HepG2 (cell line): ENCODE measurements around the gene OBSL1. TPM values are rescaled to one million over a fixed set of nuclear protein-coding genes. Genes with fewer than 3 reads are reported as not detected.

Experiments used
- ATRX ChIP-seq: sonication (generic); formaldehyde crosslinking; IDR thresholded peaks from 2 replicates; pipeline ENCODE4 v1.4.0; 2020; ENCODE audit warnings: missing genetic modification reagents, borderline replicate concordance
- GABPA ChIP-seq, 2 experiments: IDR thresholded peaks; 2 replicates each; pipeline ENCODE4 v1.6.1; 2011 to 2016; ENCODE audit warnings: low read depth in 2 of 2, low read length in 1 of 2, missing biosample characterization in 1 of 2, missing genetic modification characterization in 1 of 2
- RCOR2 ChIP-seq: IDR thresholded peaks from 2 replicates; pipeline ENCODE4 v1.6.1; 2016; ENCODE audit warnings: missing biosample characterization, missing genetic modification reagents
- SMARCC2 ChIP-seq: fragments of 450-650 bp; IDR thresholded peaks from 2 replicates; pipeline ENCODE4 v1.6.1; 2017; ENCODE audit warnings: antibody characterized with exemption, mild to moderate bottlenecking
- SPEN ChIP-seq: sonication (generic); formaldehyde crosslinking; IDR thresholded peaks from 2 replicates; pipeline ENCODE4 v1.5.1; 2020; ENCODE audit warnings: low read depth, mild to moderate bottlenecking, missing genetic modification reagents
- TAF1 ChIP-seq: sonication (generic); formaldehyde crosslinking; IDR thresholded peaks from 2 replicates; pipeline ENCODE4 v1.4.0; 2020; ENCODE audit warnings: missing genetic modification reagents
- ZEB1 ChIP-seq: IDR thresholded peaks from 2 replicates; pipeline ENCODE4 v1.6.1; 2012; ENCODE audit warnings: mild to moderate bottlenecking, low read depth, inconsistent platforms; ENCODE audit not compliant: insufficient replicate concordance
- ZFYVE20 ChIP-seq: sonication (generic); formaldehyde crosslinking; IDR thresholded peaks from 2 replicates; pipeline ENCODE4 v1.8.0; 2023; ENCODE audit warnings: low read depth, mild to moderate bottlenecking, moderate library complexity, missing genetic modification reagents, borderline replicate concordance
- ZNF331 ChIP-seq: sonication (generic); formaldehyde crosslinking; IDR thresholded peaks from 2 replicates; pipeline ENCODE4 v1.4.0; 2020; ENCODE audit warnings: missing genetic modification reagents
- ZNF432 ChIP-seq: sonication (generic); formaldehyde crosslinking; IDR thresholded peaks from 2 replicates; pipeline ENCODE4 v1.5.0; 2020; ENCODE audit warnings: missing genetic modification reagents, mild to moderate bottlenecking, borderline replicate concordance
- ZNF550 ChIP-seq: sonication (generic); formaldehyde crosslinking; IDR thresholded peaks from 2 replicates; pipeline ENCODE4 v1.4.0; 2020; ENCODE audit warnings: mild to moderate bottlenecking, missing genetic modification reagents, borderline replicate concordance
- ZNF614 ChIP-seq: IDR thresholded peaks from 2 replicates; pipeline ENCODE4 v1.6.1; 2018; ENCODE audit warnings: missing biosample characterization, missing genetic modification reagents, inconsistent platforms, borderline replicate concordance
- ZNF749 ChIP-seq: sonication (generic); formaldehyde crosslinking; IDR thresholded peaks from 2 replicates; pipeline ENCODE4 v1.8.0; 2022; ENCODE audit warnings: mild to moderate bottlenecking, missing genetic modification reagents, moderate library complexity, borderline replicate concordance
- ZNF792 ChIP-seq: IDR thresholded peaks from 2 replicates; pipeline ENCODE4 v1.6.1; 2016
- polyA plus RNA-seq, 8 experiments: library from polyadenylated mRNA; depleted of rRNA in 3 of 8; stranded (reverse) in 7 of 8; unstranded in 1 of 8; fragments of >200 nt; fragmentation: Illumina TruSeq in 4 of 8; extraction: Trizol in 4 of 8; gene quantifications; 2 replicates each; pipeline versions ENCODE4 v1.2.1 to v1.2.3, GENCODE V29; 2011 to 2016; ENCODE audit warnings: low read depth in 4 of 8, missing spikeins in 1 of 8, mixed read lengths in 1 of 8; ENCODE audit not compliant: insufficient read depth in 1 of 8
- total RNA-seq, 5 experiments: library from RNA; depleted of rRNA; stranded (reverse); fragments of >200 nt; fragmentation: Illumina TruSeq; extraction: Trizol; gene quantifications; 2 replicates each; pipeline ENCODE4 v1.2.3, GENCODE V29; 2016; ENCODE audit warnings: low read depth in 1 of 5
- TF ChIP-seq, protein P1 (sequence below), 2 experiments: sonication (generic) in 1 of 2; formaldehyde crosslinking in 1 of 2; IDR thresholded peaks; 2 replicates each; pipeline versions ENCODE4 v1.4.0 to v1.6.1; 2016 to 2020; ENCODE audit warnings: borderline replicate concordance in 1 of 2, low read depth in 1 of 2, mild to moderate bottlenecking in 1 of 2, missing genetic modification reagents in 1 of 2
- TF ChIP-seq, protein P2 (sequence below): sonication (generic); formaldehyde crosslinking; IDR thresholded peaks from 2 replicates; pipeline ENCODE4 v1.8.1; 2023; ENCODE audit warnings: mild to moderate bottlenecking, missing genetic modification reagents
- TF ChIP-seq, protein P3 (sequence below): sonication (generic); formaldehyde crosslinking; IDR thresholded peaks from 2 replicates; pipeline ENCODE4 v1.4.0; 2020; ENCODE audit warnings: mild to moderate bottlenecking, missing genetic modification reagents
- TF ChIP-seq, protein P4 (sequence below): sonication (generic); formaldehyde crosslinking; IDR thresholded peaks from 2 replicates; pipeline ENCODE4 v1.8.1; 2023; ENCODE audit warnings: mild to moderate bottlenecking, missing genetic modification reagents
- TF ChIP-seq, protein P5 (sequence below): sonication (generic); formaldehyde crosslinking; conservative IDR thresholded peaks from 2 replicates; pipeline ENCODE4 v1.8.0; 2022; ENCODE audit warnings: mild to moderate bottlenecking, moderate library complexity, missing genetic modification reagents

Gene OBSL1
- total and polyA plus RNA-seq, 2 of the 13 experiments (the other 11 are each of a cell fraction or from before 2014, with no cell fraction given), result 86.7 to 218 TPM

DNA sequence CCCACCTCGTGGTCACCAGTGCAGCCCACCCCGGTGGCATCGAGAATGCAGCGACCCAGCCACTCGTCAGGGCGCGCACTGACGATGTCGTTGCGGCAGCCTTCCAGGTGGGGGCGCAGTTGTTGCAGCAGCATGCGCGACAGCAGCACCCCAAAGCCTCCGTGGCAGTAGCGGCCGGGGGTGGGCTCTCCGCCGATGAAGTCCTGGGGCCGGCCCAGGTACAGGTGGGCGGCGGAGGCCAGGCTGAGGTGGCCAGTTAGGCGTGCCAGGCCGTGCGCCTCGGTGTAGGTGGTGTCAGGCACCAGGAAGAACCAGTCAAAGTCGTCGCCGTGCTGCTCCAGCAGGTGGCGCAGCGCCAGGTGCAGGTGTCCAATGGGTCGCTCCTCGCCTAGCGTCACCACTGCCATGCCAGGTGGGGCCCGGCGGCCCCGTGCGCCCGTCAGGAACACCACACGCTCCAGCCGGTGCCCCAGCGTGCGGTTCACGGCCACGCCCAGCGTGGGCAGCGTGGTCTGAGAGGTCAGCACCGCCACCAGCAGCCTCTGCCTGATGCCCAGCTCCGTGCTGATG is 29.6 kb downstream of the OBSL1 start (continued):
- TF ChIP-seq, protein P1, sequence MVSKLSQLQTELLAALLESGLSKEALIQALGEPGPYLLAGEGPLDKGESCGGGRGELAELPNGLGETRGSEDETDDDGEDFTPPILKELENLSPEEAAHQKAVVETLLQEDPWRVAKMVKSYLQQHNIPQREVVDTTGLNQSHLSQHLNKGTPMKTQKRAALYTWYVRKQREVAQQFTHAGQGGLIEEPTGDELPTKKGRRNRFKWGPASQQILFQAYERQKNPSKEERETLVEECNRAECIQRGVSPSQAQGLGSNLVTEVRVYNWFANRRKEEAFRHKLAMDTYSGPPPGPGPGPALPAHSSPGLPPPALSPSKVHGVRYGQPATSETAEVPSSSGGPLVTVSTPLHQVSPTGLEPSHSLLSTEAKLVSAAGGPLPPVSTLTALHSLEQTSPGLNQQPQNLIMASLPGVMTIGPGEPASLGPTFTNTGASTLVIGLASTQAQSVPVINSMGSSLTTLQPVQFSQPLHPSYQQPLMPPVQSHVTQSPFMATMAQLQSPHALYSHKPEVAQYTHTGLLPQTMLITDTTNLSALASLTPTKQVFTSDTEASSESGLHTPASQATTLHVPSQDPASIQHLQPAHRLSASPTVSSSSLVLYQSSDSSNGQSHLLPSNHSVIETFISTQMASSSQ (IDR thresholded peaks at IDR 0.05; ENCODE audit: low read depth), result no peak
- TF ChIP-seq, protein P1 (CRISPR knock-in tag; IDR thresholded peaks at IDR 0.05; ENCODE audit: borderline replicate concordance), result peak; percentile 74
- TF ChIP-seq ZNF432 (CRISPR knock-in tag) (no peak), ZNF614 (peak; percentile 90; the same call in 1 of the 2 replicates), SPEN (peak; percentile 81; the same call in 1 of the 2 replicates), ZNF792 (CRISPR knock-in tag) (peak; percentile 58; the same call in 1 of the 2 replicates), SMARCC2 (no peak), ATRX (CRISPR knock-in tag) (no peak), RCOR2 (CRISPR knock-in tag) (no peak), ZNF749 (peak; percentile 71; the same call in 1 of the 2 replicates), ZFYVE20 (CRISPR knock-in tag) (no peak), TAF1 (CRISPR knock-in tag) (peak; percentile 39; the same call in 1 of the 2 replicates), ZNF550 (CRISPR knock-in tag) (no peak), GABPA (IDR thresholded peaks at IDR 0.05; ENCODE audit: low read depth, low read length) (no peak), GABPA (CRISPR knock-in tag; IDR thresholded peaks at IDR 0.05; ENCODE audit: low read depth) (peak; percentile 19; the same call in 1 of the 2 replicates), ZNF331 (CRISPR knock-in tag) (peak; percentile 82), ZEB1 (peak; percentile 81)
- TF ChIP-seq, protein P2, sequence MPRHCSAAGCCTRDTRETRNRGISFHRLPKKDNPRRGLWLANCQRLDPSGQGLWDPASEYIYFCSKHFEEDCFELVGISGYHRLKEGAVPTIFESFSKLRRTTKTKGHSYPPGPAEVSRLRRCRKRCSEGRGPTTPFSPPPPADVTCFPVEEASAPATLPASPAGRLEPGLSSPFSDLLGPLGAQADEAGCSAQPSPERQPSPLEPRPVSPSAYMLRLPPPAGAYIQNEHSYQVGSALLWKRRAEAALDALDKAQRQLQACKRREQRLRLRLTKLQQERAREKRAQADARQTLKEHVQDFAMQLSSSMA (CRISPR knock-in tag), result no peak
- TF ChIP-seq, protein P3, sequence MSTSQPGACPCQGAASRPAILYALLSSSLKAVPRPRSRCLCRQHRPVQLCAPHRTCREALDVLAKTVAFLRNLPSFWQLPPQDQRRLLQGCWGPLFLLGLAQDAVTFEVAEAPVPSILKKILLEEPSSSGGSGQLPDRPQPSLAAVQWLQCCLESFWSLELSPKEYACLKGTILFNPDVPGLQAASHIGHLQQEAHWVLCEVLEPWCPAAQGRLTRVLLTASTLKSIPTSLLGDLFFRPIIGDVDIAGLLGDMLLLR (CRISPR knock-in tag), result peak; percentile 92
- TF ChIP-seq, protein P4, sequence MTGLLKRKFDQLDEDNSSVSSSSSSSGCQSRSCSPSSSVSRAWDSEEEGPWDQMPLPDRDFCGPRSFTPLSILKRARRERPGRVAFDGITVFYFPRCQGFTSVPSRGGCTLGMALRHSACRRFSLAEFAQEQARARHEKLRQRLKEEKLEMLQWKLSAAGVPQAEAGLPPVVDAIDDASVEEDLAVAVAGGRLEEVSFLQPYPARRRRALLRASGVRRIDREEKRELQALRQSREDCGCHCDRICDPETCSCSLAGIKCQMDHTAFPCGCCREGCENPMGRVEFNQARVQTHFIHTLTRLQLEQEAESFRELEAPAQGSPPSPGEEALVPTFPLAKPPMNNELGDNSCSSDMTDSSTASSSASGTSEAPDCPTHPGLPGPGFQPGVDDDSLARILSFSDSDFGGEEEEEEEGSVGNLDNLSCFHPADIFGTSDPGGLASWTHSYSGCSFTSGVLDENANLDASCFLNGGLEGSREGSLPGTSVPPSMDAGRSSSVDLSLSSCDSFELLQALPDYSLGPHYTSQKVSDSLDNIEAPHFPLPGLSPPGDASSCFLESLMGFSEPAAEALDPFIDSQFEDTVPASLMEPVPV (CRISPR knock-in tag), result peak; percentile 74; the same call in 1 of the 2 replicates
- TF ChIP-seq, protein P5, sequence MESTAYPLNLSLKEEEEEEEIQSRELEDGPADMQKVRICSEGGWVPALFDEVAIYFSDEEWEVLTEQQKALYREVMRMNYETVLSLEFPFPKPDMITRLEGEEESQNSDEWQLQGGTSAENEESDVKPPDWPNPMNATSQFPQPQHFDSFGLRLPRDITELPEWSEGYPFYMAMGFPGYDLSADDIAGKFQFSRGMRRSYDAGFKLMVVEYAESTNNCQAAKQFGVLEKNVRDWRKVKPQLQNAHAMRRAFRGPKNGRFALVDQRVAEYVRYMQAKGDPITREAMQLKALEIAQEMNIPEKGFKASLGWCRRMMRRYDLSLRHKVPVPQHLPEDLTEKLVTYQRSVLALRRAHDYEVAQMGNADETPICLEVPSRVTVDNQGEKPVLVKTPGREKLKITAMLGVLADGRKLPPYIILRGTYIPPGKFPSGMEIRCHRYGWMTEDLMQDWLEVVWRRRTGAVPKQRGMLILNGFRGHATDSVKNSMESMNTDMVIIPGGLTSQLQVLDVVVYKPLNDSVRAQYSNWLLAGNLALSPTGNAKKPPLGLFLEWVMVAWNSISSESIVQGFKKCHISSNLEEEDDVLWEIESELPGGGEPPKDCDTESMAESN, result no peak
